ENCODE results near the gene SLC7A6OS. TPM values are rescaled to one million over a fixed set of nuclear protein-coding genes. Genes with fewer than 3 reads are reported as not detected.

The SLC7A6OS gene
- total RNA-seq, 1 experiment from 2014 or later: 16.4 TPM

GRCh38 chr16:68345958-68346635, 35.4 kb upstream of the SLC7A6OS start:
- BruUV-seq (replicated peaks): no TSS peak
- POLR2A ChIA-PET: no interaction called here
- no peaks in the 10 kb centered on the region for H3K9me3 ChIP-seq (ENCODE audit: control insufficient read depth in 1 of 2, insufficient read depth in 1 of 2, low read depth in 1 of 2, low read length in 2 of 2)
- no peaks in the 10 kb centered on the region for H3K79me2 ChIP-seq (ENCODE audit: insufficient read depth, low read length)
- ATAC-seq (no peak), DNase-seq (ENCODE audit: low read depth, low spot score) (no peak)
- H3K4me3 ChIP-seq (replicated peaks in 1 of 2; ENCODE audit: low read depth in 1 of 2, low read length in 2 of 2): no peak overlapping the region
- peaks cover 24 to 34% of the 10 kb centered on the region in 2 experiments; a peak in 3 of 4 replicates for H3K36me3 ChIP-seq (ENCODE audit: control insufficient read depth in 1 of 2, insufficient read depth in 2 of 2, low read length in 2 of 2)
- no peak overlapping the region for H3K27ac ChIP-seq (ENCODE audit: low read depth, low read length)
- intact Hi-C loops (cut with micrococcal nuclease): no loop called here
- H3K9ac ChIP-seq (ENCODE audit: low read length): no peak overlapping the region
- RAD21 ChIA-PET (ENCODE audit: low non-redundant PET in 1 of 2, low total read pairs in 2 of 2, uncharacterized antibody in 2 of 2, unreplicated experiment in 2 of 2): no interaction called here
- H3K27me3 ChIP-seq (ENCODE audit: insufficient read depth, low read length): no peaks in the 10 kb centered on the region
- no peaks in the 10 kb centered on the region for H3K4me1 ChIP-seq (ENCODE audit: control insufficient read depth in 1 of 2, insufficient read depth in 2 of 2, low read length in 2 of 2)
- no peaks in the 10 kb centered on the region for H4K20me1 ChIP-seq (ENCODE audit: insufficient read depth)
- CTCF ChIA-PET: no interaction called here
- H3K4me2 ChIP-seq (ENCODE audit: low read length): no peak overlapping the region
- H2AFZ ChIP-seq (ENCODE audit: low read depth, low read length, poor library complexity, severe bottlenecking): no peak overlapping the region
- TF ChIP-seq EZH2 (IDR thresholded peaks at IDR 0.05): no peak
- TF ChIP-seq, protein P1, sequence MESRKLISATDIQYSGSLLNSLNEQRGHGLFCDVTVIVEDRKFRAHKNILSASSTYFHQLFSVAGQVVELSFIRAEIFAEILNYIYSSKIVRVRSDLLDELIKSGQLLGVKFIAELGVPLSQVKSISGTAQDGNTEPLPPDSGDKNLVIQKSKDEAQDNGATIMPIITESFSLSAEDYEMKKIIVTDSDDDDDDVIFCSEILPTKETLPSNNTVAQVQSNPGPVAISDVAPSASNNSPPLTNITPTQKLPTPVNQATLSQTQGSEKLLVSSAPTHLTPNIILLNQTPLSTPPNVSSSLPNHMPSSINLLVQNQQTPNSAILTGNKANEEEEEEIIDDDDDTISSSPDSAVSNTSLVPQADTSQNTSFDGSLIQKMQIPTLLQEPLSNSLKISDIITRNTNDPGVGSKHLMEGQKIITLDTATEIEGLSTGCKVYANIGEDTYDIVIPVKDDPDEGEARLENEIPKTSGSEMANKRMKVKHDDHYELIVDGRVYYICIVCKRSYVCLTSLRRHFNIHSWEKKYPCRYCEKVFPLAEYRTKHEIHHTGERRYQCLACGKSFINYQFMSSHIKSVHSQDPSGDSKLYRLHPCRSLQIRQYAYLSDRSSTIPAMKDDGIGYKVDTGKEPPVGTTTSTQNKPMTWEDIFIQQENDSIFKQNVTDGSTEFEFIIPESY (IDR thresholded peaks at IDR 0.05; ENCODE audit: extremely low read depth, insufficient replicate concordance, low read length): no peak
- TF ChIP-seq POLR2A (IDR thresholded peaks at IDR 0.05; ENCODE audit: borderline replicate concordance, extremely low read depth, insufficient read depth, insufficient read length): no peak
- H3K9me2 ChIP-seq (ENCODE audit: insufficient read depth): no peaks in the 10 kb centered on the region

- H3K4me3 ChIP-seq (replicated peaks in 1 of 2; ENCODE audit: low read depth in 1 of 2, low read length in 2 of 2): no peak overlapping the region
- no TSS peak for BruUV-seq (replicated peaks)
- H3K27ac ChIP-seq (ENCODE audit: low read depth, low read length): no peak overlapping the region
- H3K79me2 ChIP-seq (ENCODE audit: insufficient read depth, low read length): no peaks in the 10 kb centered on the region
- no peaks in the 10 kb centered on the region for H3K9me3 ChIP-seq (ENCODE audit: control insufficient read depth in 1 of 2, insufficient read depth in 1 of 2, low read depth in 1 of 2, low read length in 2 of 2)
- no peak for DNase-seq (ENCODE audit: low read depth, low spot score)
- H3K36me3 ChIP-seq (ENCODE audit: control insufficient read depth in 1 of 2, insufficient read depth in 2 of 2, low read length in 2 of 2): peaks cover 24 to 35% of the 10 kb centered on the region in 2 experiments; a peak in 3 of 4 replicates
- CTCF ChIA-PET: no interaction called here
- no peak for ATAC-seq
- H3K27me3 ChIP-seq (ENCODE audit: insufficient read depth, low read length): no peaks in the 10 kb centered on the region
- no peak overlapping the region for H3K9ac ChIP-seq (ENCODE audit: low read length)
- intact Hi-C loops (cut with micrococcal nuclease): no loop called here
- no peak overlapping the region for H2AFZ ChIP-seq (ENCODE audit: low read depth, low read length, poor library complexity, severe bottlenecking)
- no peak overlapping the region for H3K4me2 ChIP-seq (ENCODE audit: low read length)
- RAD21 ChIA-PET (ENCODE audit: low non-redundant PET in 1 of 2, low total read pairs in 2 of 2, uncharacterized antibody in 2 of 2, unreplicated experiment in 2 of 2): no interaction called here
- no peaks in the 10 kb centered on the region for H3K9me2 ChIP-seq (ENCODE audit: insufficient read depth)
- POLR2A ChIA-PET: no interaction called here
- no peaks in the 10 kb centered on the region for H3K4me1 ChIP-seq (ENCODE audit: control insufficient read depth in 1 of 2, insufficient read depth in 2 of 2, low read length in 2 of 2)
- no peaks in the 10 kb centered on the region for H4K20me1 ChIP-seq (ENCODE audit: insufficient read depth)
- TF ChIP-seq POLR2AphosphoS5 (IDR thresholded peaks at IDR 0.05; ENCODE audit: low read depth, low read length): no peak
- TF ChIP-seq FOSL1 (IDR thresholded peaks at IDR 0.05; ENCODE audit: low read depth): no peak
- no peak for TF ChIP-seq SIN3A (IDR thresholded peaks at IDR 0.05; ENCODE audit: low read depth)
- no peak for TF ChIP-seq CTCF (IDR thresholded peaks at IDR 0.05 in 2 of 3, conservative IDR thresholded peaks at IDR 0.05 in 1 of 3; ENCODE audit: borderline replicate concordance in 1 of 3, insufficient read depth in 1 of 3, low read depth in 2 of 3, low read length in 2 of 3)
- no peak for TF ChIP-seq JUND (IDR thresholded peaks at IDR 0.05)
- no peak for TF ChIP-seq ZFX (IDR thresholded peaks at IDR 0.05)
- no peak for TF ChIP-seq YY1 (IDR thresholded peaks at IDR 0.05; ENCODE audit: extremely low read depth, insufficient replicate concordance, low read depth, low read length)
- TF ChIP-seq EZH2 (IDR thresholded peaks at IDR 0.05): no peak
- TF ChIP-seq, protein P2, sequence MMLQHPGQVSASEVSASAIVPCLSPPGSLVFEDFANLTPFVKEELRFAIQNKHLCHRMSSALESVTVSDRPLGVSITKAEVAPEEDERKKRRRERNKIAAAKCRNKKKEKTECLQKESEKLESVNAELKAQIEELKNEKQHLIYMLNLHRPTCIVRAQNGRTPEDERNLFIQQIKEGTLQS (IDR thresholded peaks at IDR 0.05): no peak
- TF ChIP-seq EZH2phosphoT487 (IDR thresholded peaks at IDR 0.05; ENCODE audit: borderline replicate concordance): no peak
- no peak for TF ChIP-seq CEBPB (IDR thresholded peaks at IDR 0.05; ENCODE audit: low read depth)
- TF ChIP-seq, protein P1 (IDR thresholded peaks at IDR 0.05; ENCODE audit: extremely low read depth, insufficient replicate concordance, low read length): no peak
Measured at GRCh38 chr16:68345351-68345810, 34.6 kb upstream of the SLC7A6OS start.
